GM12878 (cell line): ENCODE measurements around the gene FAM151A. TPM values are rescaled to one million over a fixed set of nuclear protein-coding genes. Genes with fewer than 3 reads are reported as not detected.

Source experiments
- ATAC-seq: fragments of 200-7000 bp; cut with Tn5 transposase; 3 replicates; pipeline ENCODE4 v1.9.1; 2020; ENCODE audit warnings: mild to moderate bottlenecking, moderate library complexity
- BruUV-seq: library from RNA; stranded (reverse); fragments of 400-500 nt; replicated peaks from 2 replicates; lab custom pipeline; 2021; lab: Mats Ljungman, UMichigan
- CTCF ChIA-PET: fragments of 300-600 bp; sonication (Branson Sonifier 250); formaldehyde crosslinking; extraction: SDS; loops from one replicate; lab custom pipeline; 2021; ENCODE audit warnings: inconsistent platforms; lab: Yijun Ruan, JAX
- POLR2A ChIA-PET: fragments of 350-600 bp; formaldehyde crosslinking; extraction: SDS; loops from one replicate; lab custom pipeline; 2021; ENCODE audit warnings: inconsistent platforms; lab: Charles Lee
- RAD21 ChIA-PET: fragments of 300-600 bp; sonication (Branson Sonifier 250); formaldehyde crosslinking; loops from one replicate; lab custom pipeline; 2023; ENCODE audit warnings: antibody characterized with exemption; ENCODE audit not compliant: unreplicated experiment; lab: Charles Lee
- SMC1A ChIA-PET: fragments of 300-600 bp; sonication (Branson Sonifier 250); formaldehyde crosslinking; loops from one replicate; lab custom pipeline; 2023; ENCODE audit not compliant: unreplicated experiment, uncharacterized antibody; lab: Charles Lee
- DNase-seq: peaks from one replicate; pipeline ENCODE4 v3.0.0-alpha.2; 2011; ENCODE audit warnings: low read depth, low spot score
- FAIRE-seq: peaks from 3 replicates; lab custom pipeline; 2011; peaks lifted over from hg19 to GRCh38; lab: Jason Lieb, UNC
- H2AFZ ChIP-seq: 2 replicates; pipeline ENCODE4 v1.6.0; 2011; ENCODE audit warnings: low read depth, low read length, control low read depth; ENCODE audit not compliant: control insufficient read depth
- H3K27ac ChIP-seq: 2 replicates; pipeline ENCODE4 v1.5.1; 2011; ENCODE audit warnings: control low read depth; ENCODE audit not compliant: control insufficient read depth, insufficient read depth
- H3K27me3 ChIP-seq, 2 experiments: replicated peaks in 1 of 2; 2 replicates each; pipeline versions ENCODE4 v1.6.0 to v1.6.1; 2011; ENCODE audit warnings: low read length in 1 of 2; ENCODE audit not compliant: control insufficient read depth in 2 of 2, insufficient read depth in 2 of 2
- H3K36me3 ChIP-seq, 2 experiments: 2 replicates each; pipeline ENCODE4 v1.5.1; 2011; ENCODE audit warnings: low read length in 1 of 2; ENCODE audit not compliant: control insufficient read depth in 2 of 2, insufficient read depth in 2 of 2
- H3K4me1 ChIP-seq: 2 replicates; pipeline ENCODE4 v1.6.1; 2011; ENCODE audit warnings: mild to moderate bottlenecking, low read length, moderate library complexity, mixed read lengths; ENCODE audit not compliant: control insufficient read depth, insufficient read depth
- H3K4me2 ChIP-seq: 2 replicates; pipeline ENCODE4 v1.6.0; 2011; ENCODE audit warnings: control low read depth; ENCODE audit not compliant: control insufficient read depth, insufficient read depth
- H3K4me3 ChIP-seq: fragments of 200-600 bp; sonication (generic); 2 replicates; pipeline ENCODE4 v1.5.1; 2016
- H3K79me2 ChIP-seq: 2 replicates; pipeline ENCODE4 v1.6.0; 2011; ENCODE audit warnings: low read length; ENCODE audit not compliant: control insufficient read depth, insufficient read depth
- H3K9ac ChIP-seq: 2 replicates; pipeline ENCODE4 v1.8.0; 2011; ENCODE audit warnings: low read length, control low read depth, mixed read lengths; ENCODE audit not compliant: control insufficient read depth, insufficient read depth
- H3K9me3 ChIP-seq: replicated peaks from 3 replicates; pipeline ENCODE4 v1.5.1; 2011; ENCODE audit warnings: mild to moderate bottlenecking, low read length; ENCODE audit not compliant: control insufficient read depth, insufficient read depth
- H4K20me1 ChIP-seq: 2 replicates; pipeline ENCODE4 v1.6.0; 2011; ENCODE audit not compliant: control insufficient read depth, insufficient read depth
- BMI1 ChIP-seq: fragments of 450-650 bp; IDR thresholded peaks from 2 replicates; pipeline ENCODE4 v1.6.1; 2016; ENCODE audit warnings: mild to moderate bottlenecking, moderate library complexity, borderline replicate concordance
- CHD1 ChIP-seq: IDR thresholded peaks from 2 replicates; pipeline ENCODE4 v1.6.1; 2012; ENCODE audit warnings: low read depth, low read length, improper control_type of control experiment
- FOXM1 ChIP-seq: IDR thresholded peaks from 2 replicates; pipeline ENCODE4 v1.6.1; 2012; ENCODE audit warnings: low read depth, mild to moderate bottlenecking, inconsistent platforms, low read length, moderate library complexity
- HCFC1 ChIP-seq: fragments of 150-350 bp; IDR thresholded peaks from 2 replicates; pipeline ENCODE4 v1.6.1; 2014; ENCODE audit warnings: low read length
- MAX ChIP-seq: IDR thresholded peaks from 2 replicates; pipeline ENCODE4 v1.6.1; 2012; ENCODE audit warnings: low read depth, low read length, improper control_type of control experiment
- PML ChIP-seq: IDR thresholded peaks from 2 replicates; pipeline ENCODE4 v1.6.1; 2012; ENCODE audit warnings: low read length, inconsistent platforms
- RAD21 ChIP-seq: IDR thresholded peaks from 2 replicates; pipeline ENCODE4 v1.6.1; 2011; ENCODE audit warnings: mild to moderate bottlenecking, low read depth, low read length, moderate library complexity; ENCODE audit not compliant: insufficient read depth
- RUNX3 ChIP-seq: IDR thresholded peaks from 2 replicates; pipeline ENCODE4 v1.6.1; 2012; ENCODE audit warnings: low read length, inconsistent platforms
- ZBED1 ChIP-seq: IDR thresholded peaks from 2 replicates; pipeline ENCODE4 v1.6.1; 2016; ENCODE audit warnings: borderline replicate concordance
- ZBTB4 ChIP-seq: fragments of 450-650 bp; formaldehyde crosslinking; IDR thresholded peaks from 2 replicates; pipeline ENCODE4 v1.4.0; 2022; ENCODE audit warnings: mild to moderate bottlenecking, moderate library complexity
- WGBS: methylation state at CpG from one replicate; pipeline ENCODE4 v1.1.6; 2016; ENCODE audit warnings: low lambda C conversion rate; ENCODE audit not compliant: insufficient replicate concordance, insufficient coverage; ENCODE audit errors: missing lambda C conversion rate; 5-methylcytosine and 5-hydroxymethylcytosine counted together
- in situ Hi-C: fragments of 300-500 bp; cut with MboI; formaldehyde crosslinking; loops from 9 replicates; pipeline ENCODE4 v1.14.3; 2018; ENCODE audit warnings: mixed read lengths
- intact Hi-C: fragments of 100-400 bp; cut with micrococcal nuclease; formaldehyde crosslinking; loops from one replicate; pipeline ENCODE4 v1.14.2; 2022; ENCODE audit not compliant: unreplicated experiment
- polyA plus RNA-seq, 11 experiments: library from polyadenylated mRNA; depleted of rRNA in 4 of 11; unstranded in 6 of 11; stranded (reverse) in 5 of 11; fragments of >200 nt; fragmentation: Nextera tagmentation in 4 of 11; fragmentation: Illumina TruSeq in 1 of 11; extraction: Ambion mirVana in 4 of 11; extraction: Trizol in 1 of 11; gene quantifications; 1 replicate in 1 of 11; 2 replicates in 10 of 11; pipeline versions ENCODE4 v1.2.1 to v1.2.3, GENCODE V29; 2011 to 2016; ENCODE audit warnings: inconsistent platforms in 2 of 11, missing spikeins in 2 of 11, low read depth in 1 of 11
- total RNA-seq, 4 experiments: library from RNA; depleted of rRNA in 3 of 4; stranded (reverse); fragments of >200 nt in 3 of 4; fragmentation: Illumina TruSeq in 1 of 4; extraction: Trizol in 1 of 4; gene quantifications; 2 replicates each; pipeline versions ENCODE4 v1.2.1 to v1.2.3, GENCODE V29; 2013 to 2021

Gene FAM151A
- total and polyA plus RNA-seq, 10 of the 15 experiments (the other 5 are each of a cell fraction or from before 2014, with no cell fraction given) = 0.09 to 0.34 (median 0.14) TPM; not detected in 5

- TF ChIP-seq ZBTB4 (CRISPR knock-in tag) (no peak), MAX (no peak)
- TF ChIP-seq, all 136 proteins: peak for 0
Measured at GRCh38 chr1:54614563-54614962, 8.8 kb downstream of the FAM151A start (continued).

- ChIA-PET SMC1A (interaction anchor here (1.0 to 1.2 kb wide), 2 partner anchors 9 to 26 kb away, joined by 3 read pairs; no protein-coding TSS in a partner anchor), CTCF (interaction anchor here (1.0 kb wide), 1 partner anchor 12 kb away, joined by 3 read pairs; no protein-coding TSS in a partner anchor), POLR2A (interaction anchor here (0.9 kb wide), 1 partner anchor 9 kb away, joined by 3 read pairs; no protein-coding TSS in a partner anchor), RAD21 (no interaction called here)
- BruUV-seq = no TSS peak
- no peak overlapping the region; the same call in 1 of the 2 replicates for H2AFZ ChIP-seq
- in situ Hi-C loops = no loop called here
- ATAC-seq (peak; percentile 50), DNase-seq (no peak), FAIRE-seq (no peak)
- no peaks in the 10 kb centered on the region for H3K79me2 ChIP-seq
- no peak overlapping the region for H3K4me2 ChIP-seq
- H3K4me1 ChIP-seq = peaks cover 3% of the 10 kb centered on the region; the same call in 1 of the 2 replicates
- H3K4me3 ChIP-seq = no peak overlapping the region
- intact Hi-C loops = no loop called here
- no peak overlapping the region for H3K27ac ChIP-seq
- TF ChIP-seq CHD1 (no peak), RAD21 (no peak), FOXM1 (no peak), HCFC1 (no peak), RUNX3 (no peak), BMI1 (no peak), ZBED1 (no peak), PML (no peak)
- H3K36me3 ChIP-seq = no peaks in the 10 kb centered on the region
- 3% methylated on average over 2 of the region's 2 CpGs for WGBS
- no peaks in the 10 kb centered on the region for H3K27me3 ChIP-seq
- no peak overlapping the region for H3K9ac ChIP-seq
- no peaks in the 10 kb centered on the region for H4K20me1 ChIP-seq
- H3K9me3 ChIP-seq = no peaks in the 10 kb centered on the region
Measured at GRCh38 chr1:54614024-54614423, 9.3 kb downstream of the FAM151A start.
